ENCODE results near the gene UVRAG. TPM values are rescaled to one million over a fixed set of nuclear protein-coding genes. Genes with fewer than 3 reads are reported as not detected.

UVRAG gene
- total and polyA plus RNA-seq, 2 of the 13 experiments (the other 11 are each of a cell fraction or from before 2014, with no cell fraction given) = 9.7 to 17.3 TPM

- TF ChIP-seq ZNF10 (CRISPR knock-in tag; IDR thresholded peaks at IDR 0.05; ENCODE audit: borderline replicate concordance, low read depth) = no peak
- TF ChIP-seq TBL1XR1 (IDR thresholded peaks at IDR 0.05; ENCODE audit: borderline replicate concordance, low read length, partially characterized antibody) = no peak
- no peak for TF ChIP-seq ZNF512 (CRISPR knock-in tag; IDR thresholded peaks at IDR 0.05)
- TF ChIP-seq TEAD3 (CRISPR knock-in tag; optimal IDR thresholded peaks at IDR 0.05; ENCODE audit: borderline replicate concordance) = no peak
- TF ChIP-seq KLF16 (CRISPR knock-in tag; IDR thresholded peaks at IDR 0.05) = peak in 1 of 2 experiments; percentile 58; a peak in 2 of 4 replicates
- 0 out of 2 replicates have a peak, but pooled peaks have one; percentile 20 for TF ChIP-seq RCOR2 (CRISPR knock-in tag; IDR thresholded peaks at IDR 0.05)
- TF ChIP-seq DDIT3 (CRISPR knock-in tag; IDR thresholded peaks at IDR 0.05) = no peak
- no peak for TF ChIP-seq NFRKB (IDR thresholded peaks at IDR 0.05)
- no peak for TF ChIP-seq KIAA2018 (CRISPR knock-in tag; IDR thresholded peaks at IDR 0.05; ENCODE audit: borderline replicate concordance)
- no peak for TF ChIP-seq HHEX (CRISPR knock-in tag; IDR thresholded peaks at IDR 0.05)
- TF ChIP-seq ZNF441 (CRISPR knock-in tag; IDR thresholded peaks at IDR 0.05; ENCODE audit: borderline replicate concordance) = no peak
- TF ChIP-seq FOXA3 (CRISPR knock-in tag; IDR thresholded peaks at IDR 0.05) = 0 out of 2 replicates have a peak, but pooled peaks have one; percentile 6
- no peak for TF ChIP-seq CEBPG (CRISPR knock-in tag; IDR thresholded peaks at IDR 0.05)
- TF ChIP-seq THAP7 (CRISPR knock-in tag; IDR thresholded peaks at IDR 0.05) = peak; percentile 83; the same call in 1 of the 2 replicates
Observed at GRCh38 chr11:75814677-75815344, at the start of gene UVRAG (continued).

All from HepG2 (cell line).